H1 (cell line): Measurements from ENCODE around the gene CNTN5.

ENCODE experiments used
- EZH2 ChIP-seq: fragments of 200-600 bp; sonication (generic); IDR thresholded peaks from 2 replicates; pipeline ENCODE4 v1.7.1; 2012; ENCODE audit warnings: low read depth, mild to moderate bottlenecking, moderate library complexity, low read length, inconsistent platforms; ENCODE audit not compliant: severe bottlenecking
- POLR2A ChIP-seq, 2 experiments: IDR thresholded peaks; 1 replicate in 1 of 2; 2 replicates in 1 of 2; pipeline ENCODE4 v1.6.1; 2011; ENCODE audit warnings: low read depth in 2 of 2, low read length in 2 of 2, mild to moderate bottlenecking in 2 of 2; ENCODE audit errors: control extremely low read depth in 1 of 2
- POLR2AphosphoS5 ChIP-seq: IDR thresholded peaks from 2 replicates; pipeline ENCODE4 v1.6.1; 2011; ENCODE audit warnings: low read depth, low read length
- SP1 ChIP-seq: IDR thresholded peaks from 2 replicates; pipeline ENCODE4 v1.6.1; 2011; ENCODE audit warnings: low read depth, low read length
- TF ChIP-seq, protein P1 (sequence below), 3 experiments: IDR thresholded peaks; 1 replicate in 2 of 3; 2 replicates in 1 of 3; pipeline versions ENCODE4 v1.5.1 to v1.6.1; 2011; ENCODE audit warnings: low read length in 3 of 3, mild to moderate bottlenecking in 3 of 3, inconsistent platforms in 2 of 3, low read depth in 1 of 3, moderate library complexity in 1 of 3; ENCODE audit not compliant: insufficient read depth in 1 of 3; ENCODE audit errors: control extremely low read depth in 1 of 3

DNA sequence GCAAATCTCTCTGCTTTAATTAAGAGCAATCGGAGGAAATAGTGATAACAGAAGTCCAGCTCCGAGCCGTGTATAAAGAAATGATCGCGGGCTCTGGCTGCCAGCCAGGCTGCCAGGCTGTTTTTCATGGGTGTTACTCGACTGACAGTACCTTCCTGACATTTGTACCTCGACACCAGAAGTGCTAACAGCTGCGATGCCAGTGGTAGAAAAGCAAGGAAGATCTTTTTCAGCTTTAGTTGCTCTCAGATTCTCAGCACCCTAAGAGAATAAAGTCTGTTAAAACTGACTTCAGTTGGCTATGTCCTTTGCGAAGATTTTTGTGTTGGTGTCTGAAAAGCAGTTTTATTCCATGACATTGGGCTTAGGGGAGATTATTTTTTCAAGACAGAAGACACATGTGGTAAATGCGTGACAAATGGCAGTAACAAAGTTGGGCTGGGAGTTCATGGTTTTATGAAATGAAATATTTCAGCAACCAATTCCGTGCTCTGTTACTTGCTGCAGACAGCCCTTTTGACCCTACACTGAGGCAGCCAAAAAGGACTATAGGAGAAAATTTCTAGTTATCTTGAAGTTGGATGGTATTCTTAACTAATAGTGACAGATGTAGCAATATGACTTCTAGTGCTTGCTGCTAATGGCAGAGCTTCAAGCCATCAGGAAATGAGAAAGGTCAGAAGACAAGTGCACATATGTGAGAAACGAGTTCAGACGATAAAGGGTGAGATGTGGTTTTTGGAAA is 296.2 kb downstream of the CNTN5 start:
- TF ChIP-seq POLR2AphosphoS5 (no peak), SP1 (no peak), EZH2 (no peak), POLR2A (IDR thresholded peaks at IDR 0.05; ENCODE audit: control extremely low read depth in 1 of 2, low read depth in 2 of 2, low read length in 2 of 2) (no peak)
- TF ChIP-seq, protein P1, sequence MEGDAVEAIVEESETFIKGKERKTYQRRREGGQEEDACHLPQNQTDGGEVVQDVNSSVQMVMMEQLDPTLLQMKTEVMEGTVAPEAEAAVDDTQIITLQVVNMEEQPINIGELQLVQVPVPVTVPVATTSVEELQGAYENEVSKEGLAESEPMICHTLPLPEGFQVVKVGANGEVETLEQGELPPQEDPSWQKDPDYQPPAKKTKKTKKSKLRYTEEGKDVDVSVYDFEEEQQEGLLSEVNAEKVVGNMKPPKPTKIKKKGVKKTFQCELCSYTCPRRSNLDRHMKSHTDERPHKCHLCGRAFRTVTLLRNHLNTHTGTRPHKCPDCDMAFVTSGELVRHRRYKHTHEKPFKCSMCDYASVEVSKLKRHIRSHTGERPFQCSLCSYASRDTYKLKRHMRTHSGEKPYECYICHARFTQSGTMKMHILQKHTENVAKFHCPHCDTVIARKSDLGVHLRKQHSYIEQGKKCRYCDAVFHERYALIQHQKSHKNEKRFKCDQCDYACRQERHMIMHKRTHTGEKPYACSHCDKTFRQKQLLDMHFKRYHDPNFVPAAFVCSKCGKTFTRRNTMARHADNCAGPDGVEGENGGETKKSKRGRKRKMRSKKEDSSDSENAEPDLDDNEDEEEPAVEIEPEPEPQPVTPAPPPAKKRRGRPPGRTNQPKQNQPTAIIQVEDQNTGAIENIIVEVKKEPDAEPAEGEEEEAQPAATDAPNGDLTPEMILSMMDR (IDR thresholded peaks at IDR 0.05; ENCODE audit: control extremely low read depth in 1 of 3, insufficient read depth in 1 of 3, low read depth in 1 of 3, low read length in 3 of 3) = no peak
